Fibroblast of skin of back (primary cell): ENCODE data around the gene LIN28B.
"Not testable (repeated sequence)": the region's sequence is repeated elsewhere in the genome, so short reads cannot be mapped to it uniquely, and the experiment has no call there.

ENCODE experiments used
- DNase-seq: peaks from one replicate; pipeline ENCODE4 v3.0.0-alpha.2; 2013

Gene LIN28B

GRCh38 chr6:105069821-105070445 lies 113.0 kb downstream of the LIN28B start:
- no peak for DNase-seq

DNA sequence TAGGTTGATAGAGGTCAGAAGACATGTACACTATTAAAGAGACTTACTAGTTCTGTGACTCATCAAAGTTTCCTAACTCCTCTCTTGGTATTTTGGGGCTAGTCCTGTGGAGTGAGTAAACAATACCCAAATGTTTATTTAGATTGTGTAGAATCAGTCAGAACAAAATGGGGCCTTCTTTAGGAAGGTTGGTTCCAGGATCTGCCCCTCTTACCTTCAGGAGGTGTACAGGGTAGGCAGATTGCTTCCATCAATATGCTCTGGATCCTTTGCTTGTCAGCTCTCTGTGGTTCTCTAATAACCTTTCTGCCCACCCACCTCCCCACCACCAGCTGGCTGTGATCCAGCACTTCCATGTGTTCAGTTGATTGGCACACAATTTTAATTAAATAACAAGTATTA lies 115.9 kb downstream of the LIN28B start:
- peak; percentile 14 for DNase-seq

DNA sequence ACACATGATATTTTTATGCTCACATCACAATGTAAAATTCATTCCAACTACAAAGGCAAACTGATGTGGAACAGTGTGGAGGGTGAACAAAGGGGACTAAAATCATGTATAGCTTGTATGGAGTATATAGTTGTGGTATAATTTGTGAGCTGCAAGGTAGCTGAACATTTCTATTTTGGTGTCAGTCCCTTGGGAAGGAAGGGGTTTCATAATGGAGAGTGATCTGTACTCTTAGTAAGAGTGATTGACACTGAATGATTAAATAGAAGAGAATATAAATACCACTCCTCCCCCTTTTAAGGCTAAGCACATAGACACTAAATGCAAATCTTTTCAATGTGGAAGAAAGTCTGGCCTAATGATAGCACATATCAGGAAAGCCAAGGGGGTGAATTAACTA lies 118.3 kb downstream of the LIN28B start:
- DNase-seq, result no peak

- not testable (repeated sequence) for DNase-seq
Measured at GRCh38 chr6:105076418-105076817, 119.5 kb downstream of the LIN28B start.

GRCh38 chr6:105077596-105078385 lies 120.9 kb downstream of the LIN28B start:
- DNase-seq, result peak; percentile 61

DNA sequence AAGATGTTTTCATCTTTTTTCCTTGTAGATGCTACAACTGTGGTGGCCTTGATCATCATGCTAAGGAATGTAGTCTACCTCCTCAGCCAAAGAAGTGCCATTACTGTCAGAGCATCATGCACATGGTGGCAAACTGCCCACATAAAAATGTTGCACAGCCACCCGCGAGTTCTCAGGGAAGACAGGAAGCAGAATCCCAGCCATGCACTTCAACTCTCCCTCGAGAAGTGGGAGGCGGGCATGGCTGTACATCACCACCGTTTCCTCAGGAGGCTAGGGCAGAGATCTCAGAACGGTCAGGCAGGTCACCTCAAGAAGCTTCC lies 121.4 kb downstream of the LIN28B start:
- DNase-seq, result peak; percentile 4

DNA sequence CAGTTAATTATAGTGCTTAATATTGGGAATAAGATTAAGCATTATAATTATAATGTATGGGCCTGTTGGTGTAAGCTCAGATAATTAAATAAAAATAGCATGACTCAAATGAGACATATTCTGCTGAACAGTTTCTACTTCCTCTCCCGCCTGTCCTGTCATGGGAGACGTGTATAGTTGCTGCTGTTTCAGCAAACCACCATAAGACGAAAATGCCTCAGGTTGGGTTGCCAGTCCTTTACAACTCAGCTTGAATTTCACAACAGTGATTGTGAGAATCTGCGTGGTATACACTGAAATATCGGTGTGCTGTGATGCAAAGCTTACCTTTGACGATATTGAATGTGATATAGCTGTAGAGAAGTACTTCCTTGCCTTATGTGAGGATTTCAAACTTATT lies 123.4 kb downstream of the LIN28B start:
- no peak for DNase-seq

GRCh38 chr6:105081662-105082061 lies 124.8 kb downstream of the LIN28B start:
- DNase-seq, result not testable (repeated sequence)

GRCh38 chr6:105087571-105088211 lies 130.8 kb downstream of the LIN28B start:
- peak; percentile 50 for DNase-seq

- no peak for DNase-seq
Measured at GRCh38 chr6:105091140-105091829, 134.4 kb downstream of the LIN28B start.

- DNase-seq, result no peak
Measured at GRCh38 chr6:105094133-105094640, 137.3 kb downstream of the LIN28B start.

- no peak for DNase-seq
Measured at GRCh38 chr6:105095139-105095538, 138.2 kb downstream of the LIN28B start.

GRCh38 chr6:105097288-105097687 lies 140.4 kb downstream of the LIN28B start:
- DNase-seq, result no peak

- DNase-seq, result no peak
Measured at GRCh38 chr6:105099371-105099770, 142.5 kb downstream of the LIN28B start.

DNA sequence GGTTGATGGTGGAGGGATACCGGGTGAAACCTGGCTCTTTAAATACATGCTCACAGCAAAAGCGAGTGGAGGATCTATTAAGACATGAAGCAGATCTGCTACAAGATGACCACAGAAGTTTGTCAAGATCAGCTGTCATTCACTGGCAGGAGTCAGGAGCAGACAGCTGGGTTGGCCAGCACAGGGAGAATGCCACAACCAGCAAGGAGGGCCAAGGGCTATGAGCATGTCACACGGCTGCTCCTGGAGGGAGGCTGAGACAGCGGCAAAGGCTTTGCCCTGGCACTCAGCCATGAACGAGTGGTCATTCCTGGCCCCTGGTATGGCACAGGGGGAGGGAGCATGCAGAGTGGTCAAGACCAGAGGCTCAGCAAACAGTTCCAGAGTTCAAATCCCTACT lies 145.3 kb downstream of the LIN28B start:
- DNase-seq, result no peak

DNA sequence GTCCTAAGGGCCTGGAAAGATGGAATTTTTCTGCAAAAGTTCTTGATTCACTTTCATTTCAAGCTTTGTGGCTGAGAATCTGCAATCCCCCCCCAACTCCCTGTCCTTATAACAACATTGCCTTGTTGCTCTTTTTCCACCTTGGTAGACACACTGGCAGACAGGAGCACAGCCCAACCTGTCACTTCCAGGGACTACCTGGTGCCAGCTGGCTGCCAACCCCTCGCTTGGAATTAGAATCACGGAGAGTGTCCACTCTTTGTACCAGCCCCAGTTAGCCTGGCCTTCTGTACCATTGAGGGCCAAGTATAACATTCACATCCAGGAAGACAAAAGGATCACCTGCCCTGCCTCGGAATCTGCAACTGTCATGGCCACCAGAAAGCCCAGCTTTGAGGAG lies 148.2 kb downstream of the LIN28B start:
- no peak for DNase-seq

DNA sequence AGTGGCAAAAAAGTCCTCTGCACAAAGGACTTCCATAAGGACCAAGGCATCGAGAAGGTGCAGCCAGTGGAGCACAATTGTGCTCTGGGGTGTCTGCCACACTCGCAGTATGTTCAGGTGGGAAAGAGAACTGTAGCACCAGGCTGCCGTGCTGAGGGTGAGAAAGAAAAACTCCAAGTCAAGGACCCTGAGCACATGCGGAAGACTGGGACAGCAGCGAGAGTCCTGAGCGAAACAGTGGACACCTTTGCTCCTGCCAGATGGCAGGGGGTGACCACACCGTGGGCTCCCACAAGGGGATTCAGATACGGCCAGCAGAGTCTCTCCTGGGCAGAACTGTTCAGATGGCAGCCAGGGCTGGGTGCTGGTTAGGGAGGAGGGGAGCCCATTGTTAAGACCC lies 149.4 kb downstream of the LIN28B start:
- DNase-seq, result no peak

DNA sequence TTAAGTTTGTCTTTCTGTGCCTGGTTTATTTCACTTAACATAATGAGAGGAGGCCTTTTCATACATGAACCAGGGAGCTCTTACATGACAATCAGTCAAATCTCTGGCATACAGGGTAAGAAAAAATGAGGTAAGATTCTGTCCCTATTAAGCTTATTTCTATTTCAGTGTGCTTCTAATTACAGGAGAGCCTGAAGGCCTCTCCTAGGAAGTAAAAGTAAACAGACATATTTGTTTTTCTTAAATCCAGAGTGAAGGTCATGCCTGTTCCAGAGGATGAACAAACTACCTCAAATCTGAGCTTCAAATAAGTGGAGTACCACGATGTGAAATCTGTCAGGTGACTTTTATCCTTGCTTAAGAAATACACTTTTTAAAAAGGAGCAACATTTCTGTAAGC lies 150.3 kb downstream of the LIN28B start:
- DNase-seq, result no peak

GRCh38 chr6:105108631-105109262 lies 151.8 kb downstream of the LIN28B start:
- no peak for DNase-seq

DNA sequence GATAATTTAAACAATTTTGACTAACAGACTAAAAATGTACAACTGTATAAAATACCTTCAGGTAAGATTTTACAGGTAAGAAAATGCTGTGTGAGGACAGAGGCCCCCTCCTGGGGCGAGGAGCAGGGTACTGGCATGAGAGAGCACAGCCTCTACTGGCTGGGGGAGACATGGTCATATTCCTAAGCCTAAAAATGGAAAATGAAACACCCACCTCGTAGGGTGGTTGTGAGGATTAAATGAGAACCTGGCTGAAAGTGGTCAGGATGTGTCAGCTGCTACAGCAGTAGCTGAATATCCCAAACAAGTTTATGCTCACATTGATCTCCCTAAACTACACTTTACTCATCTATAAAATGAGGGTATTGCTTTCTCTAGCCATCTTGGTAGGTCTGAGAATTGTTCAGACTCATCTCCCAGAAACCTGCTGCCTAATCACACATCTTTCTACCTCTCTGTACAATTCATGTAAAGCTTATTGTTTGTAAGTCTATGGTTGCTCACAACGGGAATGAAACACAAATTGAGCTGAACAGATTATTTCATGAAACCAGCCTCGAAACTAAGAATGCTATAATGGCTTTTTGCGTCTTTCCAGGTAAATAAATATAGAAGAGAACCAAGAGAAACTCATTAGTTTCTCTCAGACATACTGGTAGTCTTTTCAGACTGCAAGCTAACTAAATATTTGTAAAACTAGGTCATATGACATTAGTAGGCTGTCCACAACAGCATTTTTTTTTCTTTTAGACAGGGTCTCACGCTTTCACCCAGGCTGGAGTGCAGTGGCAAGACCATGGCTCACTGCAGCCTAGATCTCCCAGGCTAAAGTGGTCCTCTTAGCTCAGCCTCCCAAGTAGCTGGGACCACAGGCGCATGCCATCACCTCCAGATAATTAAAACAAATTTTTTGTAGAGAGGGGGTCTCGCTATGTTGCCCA lies 153.3 kb downstream of the LIN28B start:
- no peak for DNase-seq

GRCh38 chr6:105111105-105111504 lies 154.2 kb downstream of the LIN28B start:
- DNase-seq, result no peak
